HFFc6 (cell line): ENCODE data around the gene SUGP2. TPM values are rescaled to one million over a fixed set of nuclear protein-coding genes. Genes with fewer than 3 reads are reported as not detected.
A peak's percentile ranks its signal among the peaks of the same experiment; 100 is the strongest.
"Not testable (repeated sequence)": the region's sequence is repeated elsewhere in the genome, so short reads cannot be mapped to it uniquely, and the experiment has no call there.

Source experiments
- DNase-seq: peaks from one replicate; pipeline ENCODE4 v3.0.0-alpha.2; 2018
- H3K27ac Mint-ChIP-seq: 2 replicates; pipeline ENCODE4 v1.8.0; 2020; ENCODE audit warnings: mild to moderate bottlenecking, mixed read lengths
- H3K27me3 Mint-ChIP-seq: 2 replicates; pipeline ENCODE4 v1.8.0; 2021; ENCODE audit warnings: mild to moderate bottlenecking, moderate library complexity, mixed read lengths; ENCODE audit not compliant: insufficient read depth
- H3K36me3 Mint-ChIP-seq: 2 replicates; pipeline ENCODE4 v1.8.0; 2021; ENCODE audit warnings: low read depth, mixed read lengths
- H3K4me1 Mint-ChIP-seq: 2 replicates; pipeline ENCODE4 v1.8.0; 2020; ENCODE audit warnings: low read depth, mixed read lengths
- H3K4me3 Mint-ChIP-seq: 2 replicates; pipeline ENCODE4 v1.8.0; 2020; ENCODE audit warnings: mild to moderate bottlenecking, moderate library complexity, mixed read lengths
- H3K9me3 Mint-ChIP-seq: 2 replicates; pipeline ENCODE4 v1.8.0; 2020; ENCODE audit warnings: mild to moderate bottlenecking, mixed read lengths
- CTCF ChIP-seq: fragments of 200-600 bp; sonication (generic); IDR thresholded peaks from 2 replicates; pipeline ENCODE4 v1.5.0; 2021; ENCODE audit warnings: antibody characterized with exemption, mild to moderate bottlenecking
- total RNA-seq, 6 experiments: library from RNA; stranded (reverse); fragmentation: NEBNext Ultra II Directional; extraction: Animal tissue kit (Norgen Biotek cat#: 25700); gene quantifications; 2 replicates in 1 of 6; 3 replicates in 5 of 6; pipeline ENCODE4 v1.2.3, GENCODE V29; 2021

SUGP2 gene
- total RNA-seq, 6 experiments from 2014 or later: 57.6 to 71.5 (median 61.8) TPM

GRCh38 chr19:18961767-18962620 lies 71.3 kb downstream of the SUGP2 start:
- no peaks in the 10 kb centered on the region for H3K36me3 Mint-ChIP-seq
- H3K9me3 Mint-ChIP-seq: no peaks in the 10 kb centered on the region
- H3K4me1 Mint-ChIP-seq: 0 out of 2 replicates have a peak, but pooled peaks cover 6% of the 10 kb centered on the region
- TF ChIP-seq CTCF: no peak
- DNase-seq: no peak
- H3K27ac Mint-ChIP-seq: no peak overlapping the region
- peaks cover 7% of the 10 kb centered on the region for H3K27me3 Mint-ChIP-seq
- no peak overlapping the region for H3K4me3 Mint-ChIP-seq

- H3K4me1 Mint-ChIP-seq: 0 out of 2 replicates have a peak, but pooled peaks cover 6% of the 10 kb centered on the region
- no peaks in the 10 kb centered on the region for H3K9me3 Mint-ChIP-seq
- H3K27me3 Mint-ChIP-seq: peaks cover 7% of the 10 kb centered on the region
- no peak overlapping the region for H3K27ac Mint-ChIP-seq
- no peaks in the 10 kb centered on the region for H3K36me3 Mint-ChIP-seq
- TF ChIP-seq CTCF: no peak
- no peak overlapping the region for H3K4me3 Mint-ChIP-seq
- DNase-seq: no peak
Observed at GRCh38 chr19:18960370-18960769, 72.9 kb downstream of the SUGP2 start.

GRCh38 chr19:18955042-18955441 lies 78.3 kb downstream of the SUGP2 start:
- Mint-ChIP-seq H3K27me3 (peaks cover 5% of the 10 kb centered on the region), H3K9me3 (no peaks in the 10 kb centered on the region), H3K4me1 (peaks cover 24% of the 10 kb centered on the region), H3K27ac (no peak overlapping the region), H3K36me3 (peaks cover 10% of the 10 kb centered on the region), H3K4me3 (no peak overlapping the region)
- TF ChIP-seq CTCF: no peak
- DNase-seq: no peak

- Mint-ChIP-seq H3K9me3 (no peaks in the 10 kb centered on the region), H3K4me1 (peaks cover 24% of the 10 kb centered on the region), H3K4me3 (no peak overlapping the region), H3K36me3 (peaks cover 10% of the 10 kb centered on the region), H3K27ac (no peak overlapping the region), H3K27me3 (peaks cover 4% of the 10 kb centered on the region)
- no peak for DNase-seq
- TF ChIP-seq CTCF: no peak
Observed at GRCh38 chr19:18954094-18954493, 79.2 kb downstream of the SUGP2 start.

- not testable (repeated sequence) for H3K27ac Mint-ChIP-seq, H3K27me3 Mint-ChIP-seq, H3K9me3 Mint-ChIP-seq, H3K4me3 Mint-ChIP-seq, DNase-seq
- H3K4me1 Mint-ChIP-seq: peaks cover 23% of the 10 kb centered on the region
- H3K36me3 Mint-ChIP-seq: peaks cover 10% of the 10 kb centered on the region
Observed at GRCh38 chr19:18952364-18953003, 80.8 kb downstream of the SUGP2 start.

GRCh38 chr19:18951721-18952281 lies 81.5 kb downstream of the SUGP2 start:
- no peak for TF ChIP-seq CTCF
- Mint-ChIP-seq H3K27ac (peak overlapping the region; percentile 86), H3K9me3 (no peaks in the 10 kb centered on the region), H3K4me3 (peak overlapping the region; percentile 5; the same call in 1 of the 2 replicates), H3K4me1 (peaks cover 18% of the 10 kb centered on the region), H3K36me3 (peaks cover 11% of the 10 kb centered on the region), H3K27me3 (peaks cover 1% of the 10 kb centered on the region; the same call in 1 of the 2 replicates)
- DNase-seq: peak; percentile 94
